GM21786 (cell line): ENCODE results near the gene HPS6.
A peak's percentile ranks its signal among the peaks of the same experiment; 100 is the strongest.

Experiments
- ATAC-seq: cut with Tn5 transposase; IDR thresholded peaks from one replicate; pipeline ENCODE4 v1.9.1; 2021; ENCODE audit not compliant: unreplicated experiment

The HPS6 gene

GRCh38 chr10:102068216-102068615 is 3.1 kb downstream of the HPS6 start:
- no peak for ATAC-seq

GRCh38 chr10:102069071-102069470 is 3.9 kb downstream of the HPS6 start:
- ATAC-seq, result no peak

GRCh38 chr10:102072673-102073527 is 7.8 kb downstream of the HPS6 start:
- no peak for ATAC-seq

GRCh38 chr10:102083541-102083940 is 18.4 kb downstream of the HPS6 start:
- no peak for ATAC-seq

GRCh38 chr10:102085336-102085735 is 20.2 kb downstream of the HPS6 start:
- ATAC-seq, result no peak

GRCh38 chr10:102086196-102086595 is 21.0 kb downstream of the HPS6 start:
- no peak for ATAC-seq

- ATAC-seq, result no peak
Observed at GRCh38 chr10:102090772-102091171, 25.6 kb downstream of the HPS6 start.

- ATAC-seq, result no peak
Observed at GRCh38 chr10:102096449-102096848, 31.3 kb downstream of the HPS6 start.

GRCh38 chr10:102101152-102101551 is 36.0 kb downstream of the HPS6 start:
- ATAC-seq, result no peak

GRCh38 chr10:102102421-102102820 is 37.3 kb downstream of the HPS6 start:
- no peak for ATAC-seq

GRCh38 chr10:102106998-102107397 is 41.8 kb downstream of the HPS6 start:
- ATAC-seq, result no peak

- no peak for ATAC-seq
Observed at GRCh38 chr10:102109166-102110116, 44.3 kb downstream of the HPS6 start.

GRCh38 chr10:102111276-102111675 is 46.1 kb downstream of the HPS6 start:
- no peak for ATAC-seq

GRCh38 chr10:102112210-102112817 is 47.2 kb downstream of the HPS6 start:
- no peak for ATAC-seq

GRCh38 chr10:102113261-102113955 is 48.3 kb downstream of the HPS6 start:
- ATAC-seq, result no peak

GRCh38 chr10:102113956-102114857 is 49.1 kb downstream of the HPS6 start:
- peak; percentile 7 for ATAC-seq

GRCh38 chr10:102114861-102115618 is 49.9 kb downstream of the HPS6 start:
- peak; percentile 65 for ATAC-seq

- ATAC-seq, result no peak
Observed at GRCh38 chr10:102115775-102116174, 50.6 kb downstream of the HPS6 start.

- no peak for ATAC-seq
Observed at GRCh38 chr10:102116656-102117055, 51.5 kb downstream of the HPS6 start.
